ENCODE data around the gene KEL. TPM values are rescaled to one million over a fixed set of nuclear protein-coding genes. Genes with fewer than 3 reads are reported as not detected.
A peak's percentile ranks its signal among the peaks of the same experiment; 100 is the strongest.

KEL gene
- total and polyA plus RNA-seq, 2 experiments from 2014 or later = 8.7 to 12.8 TPM

GRCh38 chr7:142896741-142897379, 65.3 kb downstream of the KEL start:
- no peak overlapping the region for H2AFZ ChIP-seq
- DNase-seq (ENCODE audit: low spot score) = no peak
- H3K9me2 ChIP-seq (replicated peaks; ENCODE audit: insufficient read depth) = no peaks in the 10 kb centered on the region
- H3K27ac ChIP-seq = no peak overlapping the region
- WGBS (ENCODE audit: low lambda C conversion rate, missing lambda C conversion rate) = 88% methylated on average over 1 of the region's 3 CpGs
- no peaks in the 10 kb centered on the region for H3K27me3 ChIP-seq
- no peak overlapping the region for H3K4me2 ChIP-seq
- no peaks in the 10 kb centered on the region for H4K20me1 ChIP-seq (ENCODE audit: insufficient read depth, poor library complexity, severe bottlenecking)
- H3K4me3 ChIP-seq = no peak overlapping the region
- peaks cover 22% of the 10 kb centered on the region for H3K4me1 ChIP-seq (ENCODE audit: insufficient read depth)
- no peak for TF ChIP-seq EZH2 (IDR thresholded peaks at IDR 0.05; ENCODE audit: borderline replicate concordance)
- no peak for TF ChIP-seq EZH2phosphoT487 (IDR thresholded peaks at IDR 0.05; ENCODE audit: low read depth, severe bottlenecking, unreplicated experiment)
- TF ChIP-seq CTCF (IDR thresholded peaks at IDR 0.05; ENCODE audit: poor library complexity) = no peak
- no peaks in the 10 kb centered on the region for H3K36me3 ChIP-seq (replicated peaks; ENCODE audit: insufficient read depth, low read depth)
- no peaks in the 10 kb centered on the region for H3K9me3 ChIP-seq (ENCODE audit: low read depth)
- H3K79me2 ChIP-seq = no peaks in the 10 kb centered on the region

DNA sequence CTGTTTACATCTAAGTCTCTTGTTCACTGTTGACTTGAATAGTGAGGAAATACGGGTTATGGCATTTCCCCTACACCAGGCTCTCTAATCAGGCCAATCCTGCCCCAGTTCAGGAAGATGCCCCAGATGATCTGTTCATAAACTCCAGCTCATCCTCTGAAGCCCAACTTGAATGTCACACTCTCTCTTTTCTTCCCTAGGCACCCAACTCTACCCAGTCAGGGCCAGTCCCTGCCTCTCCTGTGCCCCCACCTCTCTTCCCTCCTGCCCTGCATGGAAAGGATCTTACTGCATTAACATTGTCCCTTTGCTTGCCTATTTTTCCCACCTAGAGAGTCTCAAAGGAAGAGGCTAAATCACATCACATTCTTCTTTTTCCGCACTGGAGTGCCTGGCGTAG, 66.0 kb downstream of the KEL start:
- H3K9me3 ChIP-seq (ENCODE audit: low read depth) = no peaks in the 10 kb centered on the region
- H3K4me3 ChIP-seq = no peak overlapping the region
- 80% methylated on average over 3 of the region's 3 CpGs for WGBS (ENCODE audit: low lambda C conversion rate, missing lambda C conversion rate)
- peaks cover 22% of the 10 kb centered on the region for H3K4me1 ChIP-seq (ENCODE audit: insufficient read depth)
- H3K79me2 ChIP-seq = no peaks in the 10 kb centered on the region
- no peak overlapping the region for H3K27ac ChIP-seq
- H3K36me3 ChIP-seq (replicated peaks; ENCODE audit: insufficient read depth, low read depth) = no peaks in the 10 kb centered on the region
- no peak overlapping the region for H3K4me2 ChIP-seq
- no peak for DNase-seq (ENCODE audit: low spot score)
- H2AFZ ChIP-seq = no peak overlapping the region
- no peaks in the 10 kb centered on the region for H4K20me1 ChIP-seq (ENCODE audit: insufficient read depth, poor library complexity, severe bottlenecking)
- no peaks in the 10 kb centered on the region for H3K9me2 ChIP-seq (replicated peaks; ENCODE audit: insufficient read depth)
- no peak for TF ChIP-seq EZH2phosphoT487 (IDR thresholded peaks at IDR 0.05; ENCODE audit: low read depth, severe bottlenecking, unreplicated experiment)
- H3K27me3 ChIP-seq = no peaks in the 10 kb centered on the region

GRCh38 chr7:142894985-142895593, 67.1 kb downstream of the KEL start:
- TF ChIP-seq EZH2 (IDR thresholded peaks at IDR 0.05; ENCODE audit: borderline replicate concordance) (no peak), EZH2phosphoT487 (IDR thresholded peaks at IDR 0.05; ENCODE audit: low read depth, severe bottlenecking, unreplicated experiment) (no peak), CTCF (IDR thresholded peaks at IDR 0.05; ENCODE audit: poor library complexity) (no peak)
- no peaks in the 10 kb centered on the region for H3K36me3 ChIP-seq (replicated peaks; ENCODE audit: insufficient read depth, low read depth)
- H3K4me3 ChIP-seq = no peak overlapping the region
- H2AFZ ChIP-seq = no peak overlapping the region
- WGBS (ENCODE audit: low lambda C conversion rate, missing lambda C conversion rate) = 28% methylated on average over 6 of the region's 6 CpGs
- peaks cover 22% of the 10 kb centered on the region for H3K4me1 ChIP-seq (ENCODE audit: insufficient read depth)
- no peaks in the 10 kb centered on the region for H3K27me3 ChIP-seq
- DNase-seq (ENCODE audit: low spot score) = no peak
- no peaks in the 10 kb centered on the region for H3K9me3 ChIP-seq (ENCODE audit: low read depth)
- peak overlapping the region; percentile 68 for H3K27ac ChIP-seq
- no peaks in the 10 kb centered on the region for H3K79me2 ChIP-seq
- H4K20me1 ChIP-seq (ENCODE audit: insufficient read depth, poor library complexity, severe bottlenecking) = no peaks in the 10 kb centered on the region
- no peaks in the 10 kb centered on the region for H3K9me2 ChIP-seq (replicated peaks; ENCODE audit: insufficient read depth)
- H3K4me2 ChIP-seq = peak overlapping the region; percentile 15
